ENCODE results near the gene STPG4.
"Not testable (repeated sequence)": the region's sequence is repeated elsewhere in the genome, so short reads cannot be mapped to it uniquely, and the experiment has no call there.

The STPG4 gene

GRCh38 chr2:47155091-47155876 lies at the start of gene STPG4:
Gene STPG4 (minus strand): TSS chr2:47155308. CDS start chr2:47155251, 57 bp downstream.
- DNase-seq (ENCODE audit: low read depth, low spot score): no peak

- no peak for DNase-seq (ENCODE audit: low read depth, low spot score)
These were observed 49.6 kb upstream of the STPG4 start for GRCh38 chr2:47204691-47205090.

- no peak for DNase-seq (ENCODE audit: low read depth, low spot score)
These were observed 48.9 kb upstream of the STPG4 start for GRCh38 chr2:47203995-47204394.

- peak; percentile 46 for DNase-seq (ENCODE audit: low read depth, low spot score)
These were observed 46.1 kb upstream of the STPG4 start for GRCh38 chr2:47201224-47201623.

- DNase-seq (ENCODE audit: low read depth, low spot score): peak; percentile 97
These were observed 43.9 kb upstream of the STPG4 start for GRCh38 chr2:47198985-47199451.

GRCh38 chr2:47196499-47196898 lies 41.4 kb upstream of the STPG4 start:
- DNase-seq (ENCODE audit: low read depth, low spot score): no peak

GRCh38 chr2:47196046-47196445 lies 40.9 kb upstream of the STPG4 start:
- DNase-seq (ENCODE audit: low read depth, low spot score): no peak

- no peak for DNase-seq (ENCODE audit: low read depth, low spot score)
These were observed 40.0 kb upstream of the STPG4 start for GRCh38 chr2:47195148-47195547.

GRCh38 chr2:47194410-47194809 lies 39.3 kb upstream of the STPG4 start:
- no peak for DNase-seq (ENCODE audit: low read depth, low spot score)

GRCh38 chr2:47193607-47194006 lies 38.5 kb upstream of the STPG4 start:
- peak; percentile 77 for DNase-seq (ENCODE audit: low read depth, low spot score)

GRCh38 chr2:47190188-47190881 lies 35.2 kb upstream of the STPG4 start:
- peak; percentile 69 for DNase-seq (ENCODE audit: low read depth, low spot score)

- peak; percentile 83 for DNase-seq (ENCODE audit: low read depth, low spot score)
These were observed 34.5 kb upstream of the STPG4 start for GRCh38 chr2:47189635-47190034.

GRCh38 chr2:47187069-47187468 lies 32.0 kb upstream of the STPG4 start:
- no peak for DNase-seq (ENCODE audit: low read depth, low spot score)

- DNase-seq (ENCODE audit: low read depth, low spot score): no peak
These were observed 31.2 kb upstream of the STPG4 start for GRCh38 chr2:47186351-47186750.

- DNase-seq (ENCODE audit: low read depth, low spot score): not testable (repeated sequence)
These were observed 30.0 kb upstream of the STPG4 start for GRCh38 chr2:47185098-47185497.

GRCh38 chr2:47181176-47181575 lies 26.1 kb upstream of the STPG4 start:
- no peak for DNase-seq (ENCODE audit: low read depth, low spot score)

- DNase-seq (ENCODE audit: low read depth, low spot score): peak; percentile 33
These were observed 25.4 kb upstream of the STPG4 start for GRCh38 chr2:47180531-47180930.

GRCh38 chr2:47179388-47179787 lies 24.3 kb upstream of the STPG4 start:
- no peak for DNase-seq (ENCODE audit: low read depth, low spot score)

GRCh38 chr2:47178341-47178740 lies 23.2 kb upstream of the STPG4 start:
- no peak for DNase-seq (ENCODE audit: low read depth, low spot score)

GRCh38 chr2:47177043-47177565 lies 22.0 kb upstream of the STPG4 start:
- no peak for DNase-seq (ENCODE audit: low read depth, low spot score)

GRCh38 chr2:47174733-47175361 lies 19.7 kb upstream of the STPG4 start:
- DNase-seq (ENCODE audit: low read depth, low spot score): peak; percentile 78
